CD4-positive, alpha-beta T cell treated with Interleukin-4 for 4 hours (primary cell): Measurements from ENCODE around the gene DLL4.
"Not testable (repeated sequence)": the region's sequence is repeated elsewhere in the genome, so short reads cannot be mapped to it uniquely, and the experiment has no call there.

Experiments used
- DNase-seq: peaks from one replicate; pipeline ENCODE4 v3.0.0-alpha.2; 2020

The DLL4 gene

DNA sequence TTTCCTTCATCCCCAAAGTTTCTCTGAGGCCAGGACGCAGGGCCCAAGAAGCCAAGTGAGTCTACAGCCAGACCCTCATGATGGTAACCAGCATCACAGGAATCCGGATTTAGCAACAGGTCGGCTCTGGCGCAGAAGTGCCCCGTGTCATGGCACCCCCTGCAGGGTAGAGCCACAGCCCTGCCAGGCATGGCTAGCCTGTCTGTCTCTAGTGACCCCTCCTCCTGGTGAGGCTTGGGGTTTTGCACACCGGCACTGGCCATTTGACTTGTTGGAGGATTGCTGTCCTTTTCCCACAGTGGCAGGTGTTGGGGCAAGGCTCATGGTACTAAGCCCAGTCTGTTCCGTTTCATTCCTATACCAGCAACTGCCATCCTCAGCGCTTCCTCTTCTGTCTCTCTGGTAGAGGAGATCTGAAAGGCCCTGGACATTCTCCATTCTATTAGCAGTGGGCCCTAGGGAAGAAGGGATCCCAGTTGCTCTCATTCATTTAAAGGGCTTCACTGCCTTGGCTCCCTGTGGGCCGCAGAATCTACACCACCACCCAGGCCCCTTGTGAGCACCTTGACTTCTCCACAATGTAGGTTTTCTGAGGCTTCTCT is 14.7 kb downstream of the DLL4 start:
- DNase-seq = no peak

DNA sequence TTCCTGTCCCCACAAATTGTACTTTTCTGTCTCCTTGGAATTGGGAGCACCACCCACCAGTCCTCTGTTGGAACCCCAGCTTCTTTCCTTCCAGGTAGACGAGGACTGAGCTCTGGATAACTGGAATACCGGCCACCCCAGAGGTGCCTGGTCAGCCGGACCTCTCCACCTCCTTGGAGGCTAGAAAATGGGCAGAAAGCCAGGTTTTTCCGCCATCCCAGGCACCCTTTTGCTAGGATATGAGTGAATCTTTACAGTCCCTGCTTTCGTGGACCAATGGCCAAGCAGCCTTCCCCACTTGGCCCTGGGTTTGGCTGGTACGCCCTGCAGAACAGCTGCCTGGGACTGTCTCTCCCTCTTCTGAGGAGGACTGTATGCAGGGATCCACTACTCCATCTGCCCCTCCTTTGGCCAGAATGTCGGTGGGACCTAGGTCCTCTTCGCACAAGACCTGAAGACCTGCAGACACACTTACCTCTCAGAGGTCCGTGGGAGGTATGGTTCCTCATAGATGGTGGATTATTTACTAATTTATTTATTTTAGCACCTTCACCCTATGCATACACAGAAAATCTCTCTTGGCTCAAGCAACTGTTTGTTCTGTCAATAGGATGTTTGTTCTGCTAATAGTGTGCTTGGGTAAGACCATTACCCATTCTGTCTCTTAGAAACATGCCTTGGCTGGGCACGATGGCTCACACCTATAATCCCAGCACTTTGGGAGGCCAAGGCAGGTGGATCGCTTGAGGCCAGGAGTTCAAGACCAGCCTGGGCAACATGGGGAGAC is 15.6 kb downstream of the DLL4 start:
- no peak for DNase-seq

DNA sequence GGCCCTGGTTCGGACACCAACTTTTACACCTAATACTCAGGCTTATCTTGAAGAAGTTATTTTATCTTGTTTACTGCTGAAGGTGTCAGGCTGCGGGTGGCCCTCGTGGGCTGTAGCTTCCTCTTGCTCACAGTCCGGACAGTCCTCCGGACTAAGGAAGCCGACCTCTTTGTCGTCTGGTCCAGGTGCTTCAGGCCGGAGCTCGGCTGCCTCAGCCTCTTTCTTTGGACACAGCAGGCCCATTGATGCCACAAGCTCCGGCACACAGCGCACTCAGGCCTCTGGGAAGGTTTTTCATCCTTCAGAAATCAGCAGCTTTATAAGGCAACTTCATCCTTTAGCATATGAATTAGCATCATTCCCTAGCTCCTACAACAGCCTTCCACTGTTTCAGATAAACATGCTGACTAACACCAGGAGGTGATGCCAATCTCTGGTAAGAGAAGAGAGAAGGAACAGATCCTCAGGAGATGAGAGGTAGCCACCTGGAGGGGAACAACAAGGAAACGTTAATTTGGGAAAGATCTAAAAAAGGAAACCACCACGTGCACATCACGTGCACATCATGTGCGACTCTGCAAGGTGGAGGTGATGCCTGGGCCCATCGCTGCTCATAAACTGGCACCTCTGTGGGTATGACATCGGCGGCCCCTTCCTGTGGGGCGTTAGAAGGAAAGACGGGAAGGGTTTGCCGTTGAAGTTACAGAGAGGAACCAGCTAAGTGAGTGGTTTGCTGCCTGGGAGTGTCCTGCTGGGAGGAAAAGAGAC is 19.8 kb downstream of the DLL4 start:
- DNase-seq = no peak

DNA sequence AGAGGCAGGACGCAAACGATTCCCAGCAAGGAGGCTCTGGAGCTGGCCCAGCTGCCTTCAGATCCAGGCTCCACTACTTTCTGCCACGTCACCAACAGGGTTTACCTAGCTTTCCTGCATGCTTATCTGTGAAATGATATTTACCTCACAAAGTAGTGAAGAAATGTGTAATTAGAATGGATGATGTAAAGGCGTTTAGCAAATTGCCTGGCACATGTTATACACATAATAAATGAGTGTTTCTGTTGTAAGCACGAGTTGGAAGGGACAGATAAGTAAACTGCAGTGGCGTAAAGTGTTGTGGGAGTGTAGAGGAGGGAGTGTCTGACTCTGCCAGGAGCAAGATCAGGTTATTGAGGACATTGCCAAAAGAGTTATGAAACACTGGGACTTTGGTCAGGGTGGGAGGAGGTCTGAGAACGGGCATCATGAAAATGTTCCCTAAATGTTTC is 20.6 kb downstream of the DLL4 start:
- DNase-seq = no peak

DNA sequence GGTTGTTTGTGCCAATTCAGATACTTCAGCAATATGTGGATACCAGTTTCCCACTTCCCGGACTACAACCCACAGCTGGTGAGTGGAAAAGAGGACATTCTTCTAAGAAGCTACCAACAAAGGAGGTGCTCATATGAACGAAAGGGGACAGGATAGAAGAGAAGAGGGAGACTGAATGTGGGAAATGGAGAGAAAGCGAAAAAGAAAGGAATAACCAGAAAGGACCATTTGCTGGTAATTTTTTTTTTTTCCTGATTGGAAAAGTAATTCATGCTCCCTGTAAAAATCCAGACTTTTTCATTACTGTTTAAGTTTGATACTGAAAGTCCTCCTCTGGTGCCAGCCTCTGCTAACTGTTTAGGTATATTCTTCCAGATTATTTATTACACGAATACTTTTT is 22.6 kb downstream of the DLL4 start:
- DNase-seq = no peak

DNA sequence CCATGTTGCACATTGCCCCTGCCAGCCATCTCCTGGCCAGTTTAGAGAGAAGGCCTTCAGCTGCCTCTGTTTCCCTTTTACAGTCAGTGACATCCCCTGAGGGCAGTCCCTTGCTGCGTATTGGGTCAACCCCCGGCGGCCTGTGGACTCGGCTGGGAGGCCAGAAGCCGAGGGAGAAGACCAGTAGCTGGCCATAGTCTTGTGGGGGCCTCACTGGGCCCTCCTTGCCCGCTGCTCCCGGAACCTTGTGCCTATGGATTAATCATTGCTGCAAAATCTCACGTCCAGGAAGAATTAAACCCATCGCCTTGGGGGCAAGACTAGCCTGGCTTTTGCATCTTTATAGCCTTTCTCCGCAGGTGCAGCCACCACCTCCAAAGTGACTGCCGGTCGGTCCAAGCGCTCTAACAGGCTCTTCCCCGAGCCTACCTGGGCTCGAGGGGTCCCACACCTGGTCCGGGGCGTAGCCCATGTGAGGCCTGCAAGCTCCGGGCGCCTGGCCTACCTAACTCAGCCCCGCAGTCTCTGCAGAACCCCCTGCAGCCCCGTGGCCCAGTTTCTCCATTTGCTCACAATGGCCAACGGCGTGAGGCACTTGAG is 23.3 kb downstream of the DLL4 start:
- DNase-seq = no peak

DNA sequence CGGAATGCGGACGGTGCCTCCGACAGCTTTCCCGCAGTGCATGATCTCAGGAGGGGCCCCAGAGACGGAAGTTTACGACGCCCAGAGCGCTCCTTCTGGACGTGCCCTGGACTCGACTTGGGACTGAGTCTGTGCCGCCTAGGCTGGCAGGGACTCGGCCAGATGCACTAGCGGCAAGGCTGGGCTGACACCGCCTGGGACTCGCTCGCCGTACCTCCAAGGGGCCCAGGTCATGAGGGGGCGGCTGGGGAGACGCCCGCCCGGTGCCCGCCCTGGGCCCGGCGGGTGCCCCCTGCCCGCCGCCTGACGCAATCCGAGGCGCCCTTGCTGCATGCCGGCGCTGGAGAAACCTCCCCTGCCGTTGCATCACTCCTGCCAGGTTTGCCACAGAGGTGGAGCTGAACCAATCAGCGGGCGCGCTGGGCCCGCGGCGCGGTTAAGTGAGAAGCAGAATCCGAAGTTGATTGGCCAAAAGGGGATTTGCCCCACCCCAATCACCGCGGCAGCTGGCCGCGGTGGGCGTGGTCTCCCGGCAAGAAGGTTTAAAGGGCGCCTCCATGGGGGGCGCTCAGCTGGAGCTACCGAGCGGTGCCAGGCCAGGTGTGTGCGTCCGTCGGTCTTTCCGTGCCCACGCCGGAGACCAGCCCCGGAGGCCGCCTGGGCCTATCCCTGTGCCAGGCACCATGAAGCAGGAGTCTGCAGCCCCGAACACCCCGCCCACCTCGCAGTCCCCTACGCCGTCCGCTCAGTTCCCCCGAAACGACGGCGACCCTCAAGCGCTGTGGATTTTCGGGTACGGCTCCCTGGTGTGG is 24.0 kb downstream of the DLL4 start, which contains the start of gene CHAC1:
Gene CHAC1, plus strand, starts transcription at position 571 of the 812 bp plus-strand sequence. Its CDS starts 113 bp downstream, at position 684.
- DNase-seq = peak; percentile 95

DNA sequence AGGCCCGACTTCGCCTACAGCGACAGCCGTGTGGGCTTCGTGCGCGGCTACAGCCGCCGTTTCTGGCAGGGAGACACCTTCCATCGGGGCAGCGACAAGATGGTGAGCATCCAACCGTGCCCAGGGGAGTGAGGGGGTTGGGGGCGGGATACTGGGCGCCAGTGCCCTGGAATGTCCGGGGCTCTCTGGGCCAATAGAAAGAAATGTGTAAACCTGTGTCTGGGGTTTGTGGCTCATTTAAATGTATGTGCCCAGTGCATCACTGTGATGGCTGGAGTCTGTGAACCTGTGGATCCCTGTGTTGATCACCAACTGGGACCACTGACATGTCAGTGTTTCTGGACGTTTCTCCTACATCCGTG is 24.6 kb downstream of the DLL4 start:
- DNase-seq = no peak

DNA sequence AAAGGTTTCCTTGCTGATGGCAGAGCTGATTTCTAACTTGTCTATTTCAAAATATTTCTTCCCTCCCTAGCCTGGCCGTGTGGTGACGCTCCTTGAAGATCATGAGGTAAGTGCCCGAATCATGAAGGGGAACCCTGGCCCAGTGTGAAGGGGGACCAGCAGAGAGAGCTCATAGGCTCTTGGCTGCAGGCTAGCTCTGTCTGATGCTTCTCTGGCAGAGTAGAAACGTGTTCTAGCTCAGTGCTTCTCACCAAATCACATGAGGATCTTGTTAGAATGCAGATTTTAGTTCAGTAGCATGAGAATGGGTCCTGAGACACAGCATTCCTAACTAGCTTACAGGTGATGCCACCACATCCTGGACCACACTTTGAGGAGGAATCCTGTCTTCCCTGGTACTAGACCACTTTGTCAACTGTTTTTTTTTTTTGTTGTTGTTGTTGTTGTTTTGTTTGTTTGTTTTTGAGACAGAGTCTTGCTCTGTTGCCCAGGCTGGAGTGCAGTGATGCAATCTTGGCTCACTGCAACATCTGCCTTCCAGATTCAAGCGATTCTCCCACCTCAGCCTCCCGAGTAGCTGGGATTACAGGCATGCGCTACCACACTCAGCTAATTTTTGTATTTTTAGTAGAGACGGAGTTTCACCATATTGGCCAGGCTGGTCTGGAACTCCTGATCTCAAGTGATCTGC is 25.2 kb downstream of the DLL4 start:
- DNase-seq = not testable (repeated sequence)

DNA sequence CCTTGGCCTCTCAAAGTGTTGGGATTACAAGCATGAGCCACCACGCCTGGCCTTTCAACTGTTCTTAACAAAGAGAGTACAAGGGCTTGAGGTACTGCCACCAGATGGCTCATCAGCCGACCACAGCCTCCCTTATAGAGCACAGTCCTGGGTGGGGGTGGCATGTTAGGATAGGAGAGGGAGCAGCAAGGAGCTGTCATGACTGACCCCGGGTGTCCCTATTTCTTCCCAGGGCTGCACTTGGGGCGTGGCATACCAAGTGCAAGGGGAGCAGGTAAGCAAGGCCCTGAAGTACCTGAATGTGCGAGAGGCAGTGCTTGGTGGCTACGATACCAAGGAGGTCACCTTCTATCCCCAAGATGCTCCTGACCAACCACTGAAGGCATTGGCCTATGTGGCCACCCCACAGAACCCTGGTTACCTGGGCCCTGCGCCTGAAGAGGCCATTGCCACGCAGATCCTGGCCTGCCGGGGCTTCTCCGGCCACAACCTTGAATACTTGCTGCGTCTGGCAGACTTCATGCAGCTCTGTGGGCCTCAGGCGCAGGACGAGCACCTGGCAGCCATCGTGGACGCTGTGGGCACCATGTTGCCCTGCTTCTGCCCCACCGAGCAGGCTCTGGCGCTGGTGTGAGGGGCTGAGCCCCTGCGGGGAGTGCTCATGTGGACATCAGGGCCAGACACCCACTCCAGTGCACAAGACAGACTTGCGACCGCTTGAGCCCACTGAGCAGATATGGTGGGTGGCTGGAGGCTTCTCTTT is 26.2 kb downstream of the DLL4 start:
- DNase-seq = no peak

DNA sequence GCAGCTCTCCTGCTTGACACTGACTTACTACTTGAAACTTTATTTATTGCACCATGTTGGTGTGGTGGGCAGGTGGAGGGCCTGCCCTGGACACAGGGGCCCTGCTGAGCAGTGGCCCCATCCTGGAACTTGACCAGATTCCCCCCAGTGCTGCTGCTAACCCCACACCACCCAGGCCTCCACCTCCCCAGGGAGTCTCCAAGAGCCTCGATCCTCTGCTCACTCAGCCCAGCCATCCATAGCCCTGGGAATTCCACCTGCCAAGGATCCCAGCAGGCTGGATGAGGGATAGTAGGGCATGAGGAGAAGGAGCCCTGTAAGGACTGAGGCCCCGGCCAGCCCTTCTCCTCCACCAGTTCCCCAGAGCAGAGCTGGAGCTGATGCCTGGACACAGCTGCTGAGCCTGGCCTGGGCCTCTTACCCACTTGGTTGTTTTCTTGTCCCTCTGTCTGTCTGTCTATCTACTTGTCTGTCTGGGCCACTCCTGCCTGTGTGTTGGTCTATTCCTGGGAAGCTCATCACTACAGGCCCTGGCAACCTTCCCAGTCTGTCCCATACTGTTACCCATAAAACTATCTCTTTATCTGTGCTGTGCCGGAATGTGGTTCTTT is 26.9 kb downstream of the DLL4 start:
- DNase-seq = no peak

DNA sequence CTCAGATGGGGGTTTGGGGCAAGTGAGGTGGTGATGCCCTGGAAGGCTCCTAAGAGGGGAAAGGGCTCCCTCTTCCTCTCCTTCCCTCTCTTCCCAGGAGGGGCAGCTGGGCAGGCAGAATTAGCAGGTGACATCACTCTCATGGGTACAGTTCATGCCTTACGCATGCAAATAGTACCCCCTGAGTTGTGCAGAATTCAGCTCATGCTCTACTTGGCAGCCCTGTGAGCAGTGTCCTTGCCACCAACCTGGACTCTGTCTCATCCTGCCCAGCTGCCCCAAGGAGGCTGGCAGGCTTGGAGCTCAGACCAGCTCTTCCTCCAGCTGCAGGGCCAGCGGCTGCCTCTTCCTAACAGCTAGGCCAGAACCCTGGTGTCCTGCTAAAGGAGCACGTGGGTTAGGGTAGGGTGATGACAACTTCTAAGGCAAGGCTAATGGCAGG is 27.4 kb downstream of the DLL4 start:
- DNase-seq = no peak

DNA sequence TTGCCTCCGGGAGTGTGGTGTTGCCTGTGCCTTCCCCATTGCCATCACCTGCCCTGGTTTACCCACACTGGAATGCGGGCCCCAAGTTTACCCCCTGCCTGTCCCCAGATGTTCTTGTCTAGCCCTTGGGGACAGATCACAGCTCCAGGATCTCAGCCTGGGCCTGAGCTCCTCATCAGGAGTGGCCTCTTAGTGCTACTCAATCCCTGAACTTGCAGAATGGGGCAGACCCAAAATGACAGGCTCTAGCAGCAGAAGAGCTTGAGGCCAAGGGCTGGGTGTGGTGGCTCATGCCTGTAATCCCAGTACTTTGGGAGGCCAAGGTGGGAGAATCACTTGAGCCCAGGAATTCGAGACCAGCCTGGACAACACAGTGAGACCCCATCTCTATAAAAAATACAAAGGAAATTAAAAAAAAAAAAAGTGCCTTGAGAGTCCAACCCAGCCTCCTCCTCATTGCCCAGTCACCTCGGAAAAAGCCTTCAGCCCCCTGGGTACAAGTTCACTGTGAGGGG is 28.0 kb downstream of the DLL4 start:
- DNase-seq = no peak

DNA sequence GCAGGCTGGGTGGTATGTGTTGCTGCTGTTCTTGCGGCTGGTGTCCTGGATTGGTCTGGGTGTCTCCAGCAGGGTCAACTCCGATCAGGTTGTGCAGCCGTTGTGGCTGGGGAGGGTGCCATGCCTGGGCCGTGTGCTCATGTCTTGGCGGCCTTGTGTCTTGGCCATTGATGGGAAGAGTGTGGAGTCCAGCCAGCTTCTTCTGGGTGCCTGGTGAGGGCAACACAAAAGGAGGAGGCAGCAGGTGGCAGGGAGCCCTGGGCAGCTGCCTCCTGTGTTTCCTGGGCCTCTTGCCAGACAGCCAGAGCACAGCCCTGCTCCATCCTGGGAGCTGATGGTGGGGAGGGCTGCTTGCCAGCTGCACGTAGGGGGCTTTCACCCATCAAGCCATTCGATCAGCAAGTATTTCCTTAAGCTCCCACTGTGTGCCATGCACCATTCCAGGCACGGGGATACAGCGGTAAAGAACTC is 28.5 kb downstream of the DLL4 start:
- DNase-seq = no peak

DNA sequence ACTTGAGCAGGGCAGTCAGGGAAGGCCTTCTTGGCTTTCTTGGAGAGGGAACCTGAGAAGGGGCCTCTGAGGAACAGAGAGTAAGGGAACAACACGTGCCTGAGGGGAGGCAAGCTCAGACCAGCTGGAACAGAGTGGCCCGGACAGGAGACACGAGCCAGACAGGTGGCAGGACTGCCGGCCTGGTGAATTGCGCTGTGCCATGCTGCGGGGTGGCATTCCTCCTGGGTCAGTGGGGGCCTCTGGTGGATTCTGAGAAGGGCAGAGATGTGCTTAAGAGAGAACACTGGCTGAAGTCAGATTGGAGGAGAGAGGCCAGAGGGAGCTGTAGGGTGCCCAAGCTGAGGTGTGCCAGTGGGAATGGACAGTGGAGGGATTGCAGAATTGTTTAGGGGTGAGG is 29.0 kb downstream of the DLL4 start:
- DNase-seq = no peak

DNA sequence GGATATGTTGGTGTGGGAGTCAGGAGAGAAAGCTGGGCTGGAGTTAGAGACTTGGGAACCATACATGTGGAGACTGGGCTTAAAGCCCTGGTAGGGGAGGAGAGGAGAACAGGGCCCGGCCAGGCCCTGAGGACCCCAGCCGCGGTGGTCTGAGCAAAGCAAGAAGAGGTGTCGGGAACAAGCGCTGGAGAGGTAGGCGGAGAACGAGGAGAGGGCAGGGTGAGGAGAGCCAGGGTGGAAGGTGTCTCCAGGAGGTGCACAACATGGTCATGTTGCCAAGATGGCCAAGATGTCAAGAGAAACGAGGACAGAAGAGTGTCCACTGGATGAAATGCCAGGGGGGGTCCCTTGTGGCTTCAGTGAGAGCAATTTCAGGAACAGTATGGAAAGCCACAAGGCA is 29.6 kb downstream of the DLL4 start:
- DNase-seq = no peak

DNA sequence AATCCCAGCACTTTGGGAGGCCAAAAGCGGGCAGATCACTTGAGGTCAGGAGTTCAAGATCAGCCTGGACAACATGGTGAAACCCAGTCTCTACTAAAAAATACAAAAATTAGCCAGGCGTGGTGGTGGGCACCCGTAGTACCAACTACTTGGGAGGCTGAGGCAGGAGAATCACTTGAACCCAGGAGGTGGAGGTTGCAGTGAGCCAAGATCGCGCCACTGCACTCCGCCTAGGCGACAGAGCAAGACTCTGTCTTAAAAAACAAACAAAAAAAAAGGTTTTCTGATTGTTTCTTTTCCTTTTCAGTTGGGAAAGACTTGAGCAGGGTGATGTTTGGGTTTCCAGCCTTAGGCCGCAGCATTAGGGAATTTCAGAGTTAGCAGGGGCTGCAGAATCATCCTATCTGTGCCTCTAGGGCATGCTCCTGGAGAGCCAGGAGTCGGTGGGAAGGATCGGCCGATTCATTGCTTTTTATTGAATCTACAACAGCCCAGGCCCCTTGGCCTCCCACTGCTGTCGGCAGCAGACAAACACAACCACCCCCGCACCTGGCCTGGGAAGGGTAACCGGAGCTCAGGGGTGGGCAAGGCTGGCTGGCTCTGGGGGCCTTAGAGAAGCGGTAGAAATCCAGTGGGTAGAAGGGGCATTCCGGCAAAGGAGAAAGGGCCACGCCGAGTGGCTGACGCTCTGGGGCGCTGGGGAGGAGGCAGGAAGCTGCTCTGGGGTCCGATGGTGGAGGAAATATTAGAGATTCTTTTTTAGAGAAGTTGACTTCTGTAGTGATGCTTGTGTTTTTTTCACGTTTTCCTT is 30.4 kb downstream of the DLL4 start:
- DNase-seq = no peak

DNA sequence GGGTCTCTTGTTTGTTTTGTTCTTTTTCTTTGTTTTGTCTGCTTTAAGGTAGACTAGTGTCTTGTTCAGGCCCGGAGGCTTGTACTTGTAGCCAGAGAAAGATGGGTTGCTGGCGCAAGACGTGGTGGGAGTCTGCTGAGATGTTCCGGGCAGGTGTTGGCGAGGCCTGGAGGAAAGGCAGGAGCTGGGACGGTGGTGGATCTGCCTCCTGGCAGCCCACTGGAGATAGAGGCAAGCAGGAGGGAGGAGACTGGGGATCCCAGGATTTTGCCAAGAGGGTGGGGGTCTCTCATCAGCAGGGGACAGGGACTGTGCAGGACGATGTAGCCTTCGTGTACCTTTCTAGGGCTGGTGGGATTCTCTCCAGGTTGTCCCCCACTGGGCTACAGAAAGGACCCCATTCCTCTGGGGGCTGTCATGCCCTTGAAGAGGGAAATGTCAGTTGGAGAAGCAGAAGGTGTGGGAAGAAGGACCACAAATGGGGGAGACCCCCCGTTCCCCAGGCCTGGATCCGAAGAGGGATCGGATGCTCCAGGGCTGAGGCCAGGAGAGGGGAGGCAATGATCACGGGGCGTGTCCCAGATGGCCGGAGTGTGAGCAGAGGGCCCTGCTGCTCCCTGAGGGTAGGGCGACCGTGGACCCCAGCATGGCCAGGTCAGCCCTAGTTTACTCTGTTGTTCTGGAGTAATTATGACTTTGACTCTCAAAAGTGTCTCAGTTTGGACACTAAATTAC is 31.2 kb downstream of the DLL4 start:
- no peak for DNase-seq

DNA sequence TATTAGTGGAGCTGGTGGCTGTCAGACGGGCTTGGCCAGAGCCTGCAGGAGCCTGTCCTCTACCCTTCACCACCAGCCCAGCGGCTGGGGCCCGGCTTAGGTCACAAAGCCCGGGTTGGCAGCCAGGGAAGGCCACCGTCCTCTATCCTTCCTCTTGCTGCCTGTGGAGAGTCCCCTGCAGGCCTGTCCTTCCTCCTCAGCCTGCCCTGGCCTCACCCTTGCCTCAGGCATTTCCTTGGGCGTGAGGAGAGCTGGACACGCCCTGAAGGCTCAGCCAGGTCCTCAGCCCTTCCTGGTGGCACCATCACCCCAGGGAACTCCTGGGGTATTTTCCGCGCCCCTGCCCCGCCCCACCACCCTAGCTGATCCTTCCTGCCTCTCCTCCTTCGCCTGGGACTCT is 31.8 kb downstream of the DLL4 start:
- no peak for DNase-seq
